GM04504 (cell line): Measurements from ENCODE around the gene ZNF761.
"Not testable (repeated sequence)": the region's sequence is repeated elsewhere in the genome, so short reads cannot be mapped to it uniquely, and the experiment has no call there.

ENCODE experiments used
- DNase-seq: peaks from one replicate; pipeline ENCODE4 v3.0.0-alpha.2; 2012; ENCODE audit warnings: low read depth

The ZNF761 gene

GRCh38 chr19:53460131-53460721 lies 28.4 kb downstream of the ZNF761 start:
- not testable (repeated sequence) for DNase-seq

DNA sequence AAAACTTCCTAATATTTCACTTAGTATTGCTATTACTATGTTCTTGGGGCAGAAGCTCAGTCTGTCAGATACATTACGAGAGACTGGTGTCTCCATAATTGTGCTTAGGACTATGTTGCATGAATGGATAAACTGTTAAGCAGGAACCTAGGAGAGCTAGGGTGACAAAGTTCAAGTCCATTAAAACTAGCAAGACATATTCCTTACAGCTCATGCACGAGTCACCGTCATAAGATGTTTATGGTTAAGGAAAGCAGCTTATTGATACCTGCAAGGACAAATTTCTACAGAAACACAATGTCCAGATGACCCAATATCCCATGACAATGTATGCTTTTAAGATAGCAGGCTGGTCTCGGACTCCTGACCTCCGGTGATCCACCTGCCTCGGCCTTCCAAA lies 30.1 kb downstream of the ZNF761 start:
- no peak for DNase-seq

DNA sequence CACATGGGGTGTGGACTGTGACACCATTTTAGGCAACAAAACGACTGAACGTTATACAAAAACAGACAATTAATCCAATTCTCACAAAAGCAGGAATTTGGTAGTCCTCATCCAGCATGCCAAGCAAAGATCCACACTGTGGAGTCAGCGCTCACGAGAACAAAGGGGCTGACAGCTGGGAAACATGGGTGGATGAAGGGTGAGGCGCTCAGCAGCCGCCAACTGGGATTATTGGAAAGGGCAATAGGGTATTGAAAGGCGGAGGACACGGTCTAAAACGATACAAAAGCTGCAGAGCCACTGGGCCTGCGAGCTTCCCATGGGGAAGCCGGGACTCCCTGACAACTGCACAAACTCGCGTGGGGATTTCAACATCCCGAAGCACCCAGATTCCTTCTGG lies 31.1 kb downstream of the ZNF761 start:
- DNase-seq: no peak

DNA sequence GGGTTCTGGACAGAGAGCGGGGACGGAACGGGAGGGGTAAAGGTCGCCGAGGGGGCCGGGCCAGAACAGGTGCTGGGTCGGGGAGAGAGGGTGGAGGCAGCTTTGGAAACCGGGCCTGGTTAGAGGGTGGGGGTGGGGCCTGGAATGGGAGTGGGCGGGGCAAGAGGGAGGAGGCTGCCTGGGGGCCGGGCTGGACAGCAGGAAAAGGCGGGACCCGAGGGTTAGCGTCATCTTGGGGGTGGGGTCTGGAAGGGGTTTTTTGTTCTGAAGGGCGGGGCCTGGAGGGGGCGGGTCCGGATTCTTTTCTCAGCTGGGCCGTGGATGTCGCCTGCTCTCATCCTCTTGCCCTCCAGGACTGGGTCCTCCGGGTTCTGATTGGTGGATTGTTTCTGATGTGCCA lies 31.5 kb downstream of the ZNF761 start:
- peak; percentile 3 for DNase-seq

GRCh38 chr19:53466726-53467484 lies 35.1 kb downstream of the ZNF761 start:
- no peak for DNase-seq

DNA sequence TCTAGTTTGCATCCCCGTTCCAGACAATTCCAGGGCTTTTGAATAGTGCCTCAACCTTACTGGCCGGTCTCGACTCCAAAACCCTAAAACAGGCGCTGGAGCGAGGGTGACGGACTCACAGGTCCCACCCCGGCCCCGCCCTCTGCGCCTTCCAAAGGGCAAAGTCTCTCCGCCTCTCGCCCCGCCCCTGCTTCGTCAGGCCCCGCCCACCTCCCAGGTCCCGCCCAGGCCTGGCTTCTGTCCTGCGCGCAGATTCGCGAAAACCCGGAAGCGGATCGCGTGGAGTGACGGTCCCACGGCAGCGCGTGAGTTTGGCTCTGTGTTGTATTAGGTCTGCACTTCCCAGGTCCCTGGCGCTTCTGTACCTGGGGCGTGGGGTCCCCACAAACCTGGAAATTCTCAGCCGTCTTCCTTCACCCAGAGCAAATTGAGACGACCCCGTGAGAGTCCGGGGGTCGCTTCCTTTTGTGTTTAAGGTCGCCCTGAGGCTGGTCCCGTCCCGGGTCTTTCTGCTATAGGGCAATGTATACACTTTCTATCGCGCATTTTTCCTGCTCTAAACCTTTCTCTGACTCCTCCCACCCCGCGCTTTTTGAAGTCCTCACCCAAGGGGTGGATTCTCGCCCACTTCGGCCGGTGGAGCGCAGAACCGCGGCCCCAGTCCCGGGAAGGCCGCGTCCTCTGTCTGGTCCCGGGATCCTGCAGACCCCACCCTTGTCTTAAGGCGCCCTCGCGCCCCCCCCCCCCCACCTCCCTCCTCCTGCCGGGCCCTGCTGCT lies 35.9 kb downstream of the ZNF761 start, which contains the start of gene ZNF813:
Gene ZNF813 (plus strand): TSS at position 249 of the 778 bp plus-strand sequence. CDS start 16,090 bp downstream, outside the sequence.
- DNase-seq: peak; percentile 57

- not testable (repeated sequence) for DNase-seq
These were observed 36.8 kb downstream of the ZNF761 start for GRCh38 chr19:53468628-53469027.

GRCh38 chr19:53471916-53472315 lies 40.1 kb downstream of the ZNF761 start:
- DNase-seq: no peak

- DNase-seq: not testable (repeated sequence)
These were observed 43.0 kb downstream of the ZNF761 start for GRCh38 chr19:53474832-53475231.

DNA sequence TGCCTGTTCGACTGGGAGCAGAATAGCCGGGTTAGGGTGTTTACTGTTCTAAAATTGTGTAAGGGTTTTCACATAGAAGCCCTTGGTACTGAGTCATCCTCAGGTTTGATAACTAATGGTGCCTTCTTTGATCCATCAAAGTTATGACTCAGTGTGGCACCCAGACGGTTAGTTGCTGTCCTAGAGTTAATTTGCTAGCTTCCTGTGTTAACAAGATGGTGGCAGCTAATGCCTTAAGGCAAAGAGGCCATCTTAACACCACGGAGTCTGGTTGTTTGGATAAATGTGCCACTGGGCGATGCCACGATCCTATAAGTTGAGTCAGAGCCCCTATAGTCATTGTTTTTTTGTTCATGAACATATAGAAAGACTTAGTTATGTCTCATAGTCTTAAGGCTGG lies 43.7 kb downstream of the ZNF761 start:
- DNase-seq: not testable (repeated sequence)

- DNase-seq: not testable (repeated sequence)
These were observed 52.0 kb downstream of the ZNF761 start for GRCh38 chr19:53483751-53484150.

DNA sequence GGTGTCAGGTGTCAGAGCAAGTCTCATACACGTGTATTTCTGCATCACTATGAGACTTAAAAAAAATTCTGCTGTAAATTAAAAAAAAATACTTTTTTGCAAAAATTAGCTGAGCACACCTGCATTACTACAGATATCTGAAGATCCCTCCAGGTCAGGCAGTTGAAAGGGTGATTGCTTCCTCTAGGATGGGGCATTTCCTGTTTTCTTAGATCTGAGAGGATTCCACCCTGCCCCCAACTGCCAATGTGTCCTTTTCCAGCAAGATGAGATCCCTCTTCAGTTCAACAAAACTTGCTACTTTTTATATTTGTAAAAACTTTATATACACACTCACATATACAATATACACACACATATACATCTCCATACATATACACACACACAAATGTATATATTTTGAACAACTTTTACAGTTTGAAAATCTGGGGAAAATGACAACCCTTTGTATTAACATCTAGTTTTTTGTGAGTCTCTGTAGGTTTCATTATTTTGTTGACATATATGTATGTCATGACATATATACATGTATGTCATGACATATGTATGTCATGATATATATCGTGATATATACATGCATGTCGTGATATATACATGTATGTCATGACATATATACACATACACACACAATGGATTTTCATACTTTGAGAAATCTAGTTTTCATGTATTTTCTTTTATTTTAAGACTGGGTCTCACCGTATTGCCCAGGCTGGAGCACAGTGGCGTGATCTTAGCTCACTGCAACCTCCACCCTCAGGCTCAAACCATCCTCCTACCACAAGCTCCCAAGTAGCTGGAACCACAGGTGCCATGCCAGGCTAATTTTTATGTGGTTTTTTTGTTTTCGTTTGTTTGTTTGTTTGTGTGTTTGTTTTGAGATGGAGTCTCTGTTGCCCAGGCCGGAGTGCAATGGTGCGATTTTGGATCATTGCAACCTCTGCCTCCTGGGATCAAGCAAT lies 53.5 kb downstream of the ZNF761 start:
- DNase-seq: no peak

- no peak for DNase-seq
These were observed 60.4 kb downstream of the ZNF761 start for GRCh38 chr19:53492153-53492552.

GRCh38 chr19:53497311-53498023 lies 65.7 kb downstream of the ZNF761 start:
- DNase-seq: not testable (repeated sequence)

GRCh38 chr19:53498024-53498395 lies 66.2 kb downstream of the ZNF761 start:
- not testable (repeated sequence) for DNase-seq

- not testable (repeated sequence) for DNase-seq
These were observed 71.4 kb downstream of the ZNF761 start for GRCh38 chr19:53503151-53503550.

DNA sequence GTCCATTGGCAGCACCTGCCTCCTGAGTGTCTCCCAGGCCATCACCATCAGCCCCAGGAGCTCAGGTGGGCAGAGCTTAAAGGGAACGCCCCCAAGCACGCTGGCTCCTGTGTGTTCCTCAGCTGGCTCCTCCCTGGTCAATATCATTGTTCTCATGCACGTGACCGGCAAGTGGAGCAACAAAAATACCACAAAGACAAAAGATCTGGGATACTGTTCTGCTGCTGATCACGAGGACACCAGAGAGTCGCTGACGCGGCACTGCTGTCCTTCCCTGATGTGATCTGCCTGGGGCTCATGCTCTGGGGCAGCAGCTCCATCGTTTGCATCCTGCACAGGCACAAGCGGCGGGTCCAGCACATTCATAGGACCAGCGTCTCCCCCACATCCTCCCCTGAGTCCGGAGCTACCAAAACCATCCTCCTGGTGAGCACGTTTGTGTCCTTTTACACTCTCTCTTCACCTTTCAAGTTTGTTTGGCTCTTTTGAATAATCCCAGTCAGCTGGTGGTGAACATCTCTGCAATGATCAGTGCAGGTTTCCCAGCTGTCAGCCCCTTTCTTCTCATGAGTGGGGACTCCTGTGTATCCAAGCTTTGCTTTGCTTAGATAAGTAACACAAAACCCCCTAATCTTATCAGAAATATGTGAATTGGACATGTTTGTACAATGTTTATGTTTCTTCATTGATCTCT lies 72.0 kb downstream of the ZNF761 start:
- not testable (repeated sequence) for DNase-seq

GRCh38 chr19:53504365-53504703 lies 72.5 kb downstream of the ZNF761 start:
- not testable (repeated sequence) for DNase-seq

- no peak for DNase-seq
These were observed 73.1 kb downstream of the ZNF761 start for GRCh38 chr19:53504885-53505284.

GRCh38 chr19:53506728-53507127 lies 74.9 kb downstream of the ZNF761 start:
- DNase-seq: no peak
